CD4-positive, alpha-beta T cell treated with Interleukin-4 for 4 hours (primary cell): ENCODE measurements around the gene HSD17B2.
"Not testable (repeated sequence)": the region's sequence is repeated elsewhere in the genome, so short reads cannot be mapped to it uniquely, and the experiment has no call there.

Experiments
- DNase-seq: peaks from one replicate; pipeline ENCODE4 v3.0.0-alpha.2; 2020

The HSD17B2 gene, protein sequence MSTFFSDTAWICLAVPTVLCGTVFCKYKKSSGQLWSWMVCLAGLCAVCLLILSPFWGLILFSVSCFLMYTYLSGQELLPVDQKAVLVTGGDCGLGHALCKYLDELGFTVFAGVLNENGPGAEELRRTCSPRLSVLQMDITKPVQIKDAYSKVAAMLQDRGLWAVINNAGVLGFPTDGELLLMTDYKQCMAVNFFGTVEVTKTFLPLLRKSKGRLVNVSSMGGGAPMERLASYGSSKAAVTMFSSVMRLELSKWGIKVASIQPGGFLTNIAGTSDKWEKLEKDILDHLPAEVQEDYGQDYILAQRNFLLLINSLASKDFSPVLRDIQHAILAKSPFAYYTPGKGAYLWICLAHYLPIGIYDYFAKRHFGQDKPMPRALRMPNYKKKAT

DNA sequence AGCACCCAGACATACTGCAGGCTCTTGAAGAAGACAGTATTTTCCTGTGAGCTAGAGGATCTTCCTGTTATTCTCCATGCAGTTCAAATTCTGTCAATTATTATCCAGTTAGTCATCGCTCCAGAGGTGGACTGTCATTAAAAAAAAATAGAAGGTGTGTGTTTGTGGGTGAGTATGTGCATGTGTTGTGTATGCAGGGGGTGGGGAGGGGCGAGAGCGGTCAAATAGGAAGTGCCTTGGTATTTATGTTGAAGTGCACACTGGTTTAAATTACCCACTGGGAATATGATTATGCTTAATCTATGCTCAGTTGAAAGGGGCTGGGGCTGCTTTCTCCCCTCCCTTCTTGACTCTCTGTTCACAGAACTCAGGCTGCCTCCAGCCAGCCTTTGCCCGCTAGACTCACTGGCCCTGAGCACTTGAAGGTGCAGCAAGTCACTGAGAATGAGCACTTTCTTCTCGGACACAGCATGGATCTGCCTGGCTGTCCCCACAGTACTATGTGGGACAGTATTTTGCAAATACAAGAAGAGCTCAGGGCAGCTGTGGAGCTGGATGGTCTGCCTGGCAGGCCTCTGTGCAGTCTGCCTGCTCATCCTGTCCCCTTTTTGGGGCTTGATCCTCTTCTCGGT is at the start of gene HSD17B2:
TSS of gene HSD17B2 (plus strand) at position 273 of the 632 bp plus-strand sequence. CDS start at position 445, 172 bp downstream.
- no peak for DNase-seq

DNA sequence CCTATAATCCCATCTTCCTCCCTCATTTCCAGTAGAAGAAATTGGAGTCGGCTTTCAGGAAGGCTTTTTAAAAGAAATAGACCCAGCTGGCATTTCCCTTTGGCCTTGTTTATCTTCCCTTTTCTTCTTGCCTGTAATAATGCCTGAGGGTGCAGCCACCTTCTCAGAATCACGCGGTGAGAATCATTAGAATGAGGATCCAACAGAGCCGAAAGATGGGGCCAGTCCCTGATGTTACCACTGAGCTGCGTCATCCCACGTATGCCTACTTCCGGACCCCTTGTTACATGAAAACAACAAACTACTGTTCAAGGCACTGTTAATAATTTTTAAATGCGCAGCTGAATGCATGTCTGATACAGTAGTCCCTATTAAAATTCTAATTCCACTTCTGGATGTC is 47.9 kb upstream of the HSD17B2 start:
- no peak for DNase-seq

DNA sequence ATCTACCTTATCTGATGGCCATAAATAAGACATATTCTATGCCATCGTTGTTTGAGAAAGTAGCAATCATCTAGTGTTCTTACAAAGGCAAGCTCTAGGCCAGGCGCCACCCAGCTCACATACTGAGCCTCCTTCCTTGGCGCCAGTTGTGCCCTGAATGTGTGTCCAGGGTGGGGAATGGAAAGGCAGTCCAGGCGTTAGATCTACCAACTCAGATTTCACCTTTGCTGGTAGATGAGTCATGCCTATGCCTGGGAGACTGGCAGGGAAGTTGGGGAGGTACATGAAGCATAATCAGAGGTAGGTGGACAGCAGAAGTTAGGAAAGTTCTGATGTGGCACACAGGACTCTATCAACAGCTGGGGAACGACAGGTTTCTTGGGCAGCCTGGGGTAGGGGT is 47.3 kb upstream of the HSD17B2 start:
- no peak for DNase-seq

DNA sequence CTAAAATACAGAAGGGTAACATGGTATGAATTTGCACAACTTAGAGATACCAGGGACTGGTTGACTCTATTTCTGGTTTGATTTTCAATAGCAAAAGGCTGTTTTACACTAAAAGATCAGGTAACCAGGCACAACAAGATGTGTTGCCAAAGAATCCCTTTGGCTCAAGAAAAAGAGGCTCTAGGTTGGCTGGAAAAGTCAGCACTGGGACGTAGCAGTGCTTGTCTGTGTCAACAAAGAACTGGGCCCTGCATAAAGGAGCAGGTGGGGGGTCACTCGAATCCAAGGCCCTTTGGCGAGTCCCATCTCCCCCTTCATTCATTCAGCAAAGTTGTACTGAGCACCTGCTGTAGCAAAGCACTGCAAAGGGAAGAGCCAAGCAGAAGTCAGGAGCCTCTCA is 42.2 kb upstream of the HSD17B2 start:
- no peak for DNase-seq

DNA sequence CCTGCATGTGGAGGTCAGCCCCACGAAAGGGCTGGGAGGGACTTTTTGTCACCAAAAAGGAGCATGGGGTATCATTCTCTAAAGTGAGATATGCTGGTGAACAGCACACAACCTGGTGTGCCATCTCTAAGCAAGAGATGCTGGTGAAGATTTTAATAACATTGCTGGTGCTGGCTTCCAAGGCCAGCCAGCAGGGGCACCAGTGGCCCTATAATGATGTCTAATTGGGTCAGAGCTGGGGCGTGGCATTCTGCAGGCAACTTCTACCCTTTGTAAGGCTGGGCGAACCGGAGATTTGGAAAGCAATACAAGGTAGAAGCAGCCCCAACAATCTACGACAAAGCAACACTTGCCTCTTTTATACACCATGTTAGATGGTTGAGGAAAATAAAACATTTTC is 40.6 kb upstream of the HSD17B2 start:
- DNase-seq = no peak

DNA sequence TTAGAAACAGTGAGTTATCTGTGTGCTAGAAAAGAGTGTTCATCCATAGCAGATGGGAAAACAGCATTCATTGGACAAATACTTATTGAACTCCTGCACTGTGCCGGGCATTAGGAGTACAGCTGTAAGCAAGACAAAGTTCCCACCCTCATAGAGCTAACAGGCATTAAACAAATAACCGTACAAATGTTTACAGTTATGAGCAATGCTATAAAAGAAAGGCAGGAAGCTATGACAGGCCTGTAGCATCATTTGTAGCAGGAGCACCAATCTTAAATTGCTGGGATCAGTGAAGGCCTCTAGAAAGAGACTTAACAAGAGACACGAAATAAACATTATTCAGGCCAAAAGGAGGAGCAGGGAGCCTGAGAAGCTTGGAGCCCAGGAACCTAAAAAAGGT is 39.4 kb upstream of the HSD17B2 start:
- no peak for DNase-seq

DNA sequence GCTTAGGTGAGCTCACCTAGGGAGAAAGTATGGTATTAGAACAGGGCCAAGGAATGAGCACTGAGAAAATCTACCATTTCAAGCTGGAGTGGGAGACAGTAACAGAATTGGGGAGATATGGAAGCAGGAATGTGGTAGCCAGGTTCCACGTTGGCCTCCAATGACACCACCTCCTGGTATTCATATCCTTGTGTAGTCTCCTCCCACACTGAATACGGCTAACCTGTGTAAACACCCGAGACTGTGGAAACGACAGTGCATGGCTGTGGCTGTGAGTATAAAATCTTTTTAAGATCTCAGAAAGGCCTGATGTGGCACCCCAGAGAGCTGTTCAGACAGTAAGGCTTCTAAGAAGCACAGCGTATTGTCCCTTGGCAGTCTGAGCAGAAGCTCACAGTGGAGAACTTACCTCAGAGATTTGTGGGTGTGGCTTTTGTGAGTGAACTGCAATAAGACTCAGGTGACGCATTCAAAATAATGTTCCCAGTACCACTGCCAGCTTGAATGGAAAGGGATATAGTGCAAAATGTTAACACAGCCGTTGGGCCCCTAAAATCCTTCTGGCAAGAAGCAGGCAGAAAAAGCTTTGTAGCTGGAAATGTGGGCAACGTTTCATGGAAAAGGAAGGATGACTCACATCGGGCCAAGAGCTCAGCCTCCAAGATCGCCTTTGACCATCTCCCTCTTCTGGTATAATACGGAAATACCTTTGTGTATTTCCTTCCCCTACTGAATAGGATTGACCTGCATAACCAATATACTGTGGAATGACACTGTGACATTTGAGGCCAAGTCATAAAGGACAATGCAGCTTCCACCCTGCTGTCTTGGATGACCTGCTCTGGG is 38.2 kb upstream of the HSD17B2 start:
- DNase-seq = no peak

DNA sequence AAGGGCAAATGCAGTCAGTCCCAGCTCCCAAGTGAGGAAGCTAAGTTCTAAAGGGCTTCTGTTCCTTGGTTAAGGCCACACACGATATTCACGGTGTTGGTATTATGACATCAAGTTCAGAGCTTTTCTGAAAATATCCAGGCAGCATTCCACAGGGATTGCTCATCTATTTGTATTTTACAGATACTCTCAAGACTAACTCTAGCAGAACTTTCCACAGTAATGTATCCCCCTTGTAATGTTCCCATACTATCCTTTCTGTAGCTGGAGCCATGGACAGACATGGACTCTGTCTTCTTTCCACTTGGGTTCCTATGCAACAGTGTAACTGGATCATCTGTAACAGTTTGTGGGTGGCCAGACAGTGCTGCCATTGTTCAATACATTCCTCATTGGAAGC is 37.3 kb upstream of the HSD17B2 start:
- no peak for DNase-seq

DNA sequence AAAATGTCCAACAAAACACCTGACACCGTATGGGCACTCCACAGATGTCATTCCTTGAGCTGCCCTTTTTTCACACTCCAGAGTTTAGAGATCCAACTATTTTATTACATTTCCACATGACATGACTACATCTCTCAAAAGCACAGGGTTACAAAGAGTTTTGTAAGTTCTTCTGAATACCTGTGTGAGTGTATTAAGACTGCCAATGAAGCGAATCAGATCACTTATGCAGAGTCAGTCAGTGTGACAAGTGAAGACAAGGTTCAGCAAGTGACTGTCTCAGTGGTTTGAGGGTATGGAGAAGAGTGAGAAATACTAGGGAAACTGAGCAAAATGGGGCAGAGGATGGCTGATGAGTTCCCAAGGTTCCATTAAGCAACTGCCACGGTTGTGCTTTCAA is 32.2 kb upstream of the HSD17B2 start:
- DNase-seq = no peak

DNA sequence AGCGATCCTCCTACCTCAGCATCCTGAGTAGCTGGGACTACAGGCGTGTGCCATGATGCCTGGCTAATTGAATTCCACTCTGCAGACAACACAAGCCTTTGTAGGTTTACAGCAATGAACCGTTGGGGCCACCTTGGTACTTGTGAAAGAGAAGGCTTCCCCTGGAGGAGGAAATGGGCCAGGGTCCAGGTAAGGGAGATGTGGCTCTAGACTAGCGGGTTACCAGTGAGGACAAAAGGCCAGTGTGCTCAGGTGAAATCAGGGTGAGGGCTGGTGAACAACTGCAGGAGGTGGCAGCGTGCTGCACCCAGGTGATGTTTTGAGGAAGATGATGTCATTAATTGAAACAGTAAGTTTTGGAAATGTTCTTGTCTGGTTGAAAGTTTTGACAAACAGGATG is 30.5 kb upstream of the HSD17B2 start:
- no peak for DNase-seq

DNA sequence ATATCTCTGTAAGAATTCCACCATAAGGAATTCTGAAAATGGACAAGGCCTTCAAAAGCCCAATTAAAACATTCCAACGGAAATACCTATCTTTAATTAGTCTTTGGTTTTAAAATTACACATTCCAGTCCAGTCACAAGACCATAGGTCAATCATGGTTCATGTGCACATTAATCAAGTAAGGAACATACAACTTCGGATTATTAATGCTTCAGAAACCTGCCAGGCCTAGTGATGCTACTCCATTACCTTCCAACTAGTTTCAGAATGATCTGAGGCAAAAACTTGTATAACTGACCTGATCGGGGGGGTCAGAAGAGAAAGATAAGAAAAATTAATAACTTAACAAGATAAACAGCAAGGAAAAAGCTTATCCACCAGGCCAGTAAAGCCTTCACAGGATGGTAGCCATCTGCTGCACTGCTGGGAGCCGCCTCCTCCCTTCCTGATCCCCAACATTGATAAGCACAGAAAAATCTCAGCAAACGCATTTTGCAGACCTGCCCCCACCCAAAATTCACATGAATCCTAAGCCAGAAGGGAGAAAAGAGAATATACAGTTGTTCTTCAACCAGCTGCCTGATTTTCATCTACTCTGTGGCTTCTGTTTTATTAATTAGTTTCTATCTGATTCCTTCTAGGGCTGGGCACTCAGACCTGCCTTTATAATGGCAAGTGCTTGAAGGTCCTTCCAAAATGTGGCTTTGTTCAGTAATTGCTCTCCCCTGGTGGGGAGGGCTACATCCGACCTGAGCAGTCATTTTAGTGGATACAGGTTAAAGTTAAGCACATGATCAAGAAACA is 29.8 kb upstream of the HSD17B2 start:
- DNase-seq = no peak

DNA sequence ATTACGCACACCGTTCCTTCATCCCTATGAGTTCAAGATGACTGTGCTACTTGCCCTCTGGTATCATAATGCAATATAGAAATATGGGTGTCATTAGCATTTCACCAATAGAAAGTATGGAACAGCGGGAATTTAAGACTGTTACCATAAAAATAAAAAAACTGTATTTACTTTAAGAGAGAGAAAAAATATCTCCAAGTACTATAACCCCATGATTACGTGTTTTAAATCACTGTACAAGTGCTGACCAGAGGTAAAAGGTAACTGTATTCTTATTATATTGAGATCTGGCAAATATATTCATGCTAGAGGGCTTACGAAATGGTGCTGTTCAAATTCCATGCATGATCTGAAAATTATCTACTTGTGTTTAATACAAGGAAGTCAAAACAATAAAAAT is 29.0 kb upstream of the HSD17B2 start:
- DNase-seq = no peak

DNA sequence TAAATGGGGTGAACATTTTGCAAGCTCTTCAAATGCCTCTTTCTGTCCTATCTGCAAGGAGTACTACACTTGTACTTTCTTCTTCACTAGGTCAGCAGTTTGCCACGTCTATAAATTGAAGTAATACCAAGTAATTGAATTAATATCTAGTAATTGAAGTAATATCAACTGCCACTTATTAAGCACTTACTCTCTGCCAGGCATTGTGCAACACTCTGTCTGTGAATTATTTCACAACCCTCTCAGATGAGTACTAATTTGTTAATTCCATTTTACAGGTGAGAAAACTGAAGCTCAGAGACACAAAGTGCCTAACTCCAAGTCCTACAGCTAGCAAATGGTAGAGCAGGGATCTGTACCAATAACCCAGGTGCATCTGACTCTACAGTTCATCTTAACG is 27.9 kb upstream of the HSD17B2 start:
- no peak for DNase-seq

DNA sequence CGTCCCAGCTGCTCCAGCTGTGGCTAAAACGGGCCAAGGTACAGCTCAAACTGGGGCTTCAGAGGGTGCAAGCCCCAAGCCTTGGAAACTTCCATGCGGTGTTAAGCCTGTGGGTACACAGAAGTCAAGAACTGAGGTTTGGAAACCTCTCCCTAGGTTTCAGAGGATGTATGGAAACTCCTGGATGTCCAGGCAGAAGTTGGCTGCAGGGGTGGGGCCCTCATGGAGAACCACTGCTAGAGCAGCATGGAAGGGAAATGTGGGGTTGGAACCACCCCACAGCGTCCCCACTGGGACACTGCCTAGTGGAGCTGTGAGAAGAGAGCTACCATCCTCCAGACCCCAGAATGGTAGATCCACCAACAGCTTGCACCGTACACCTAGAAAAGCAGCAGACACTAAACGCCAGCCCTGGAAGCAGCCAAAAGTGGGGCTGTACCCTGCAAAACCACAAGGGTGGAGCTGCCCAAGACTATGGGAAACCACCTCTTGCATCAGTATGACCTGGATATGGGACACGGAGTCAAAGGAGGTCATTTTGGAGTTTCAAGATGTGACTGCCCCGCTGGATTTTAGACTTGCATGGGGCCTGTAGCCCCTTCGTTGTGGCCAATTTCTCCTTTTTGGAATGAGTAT is 26.0 kb upstream of the HSD17B2 start:
- DNase-seq = no peak

DNA sequence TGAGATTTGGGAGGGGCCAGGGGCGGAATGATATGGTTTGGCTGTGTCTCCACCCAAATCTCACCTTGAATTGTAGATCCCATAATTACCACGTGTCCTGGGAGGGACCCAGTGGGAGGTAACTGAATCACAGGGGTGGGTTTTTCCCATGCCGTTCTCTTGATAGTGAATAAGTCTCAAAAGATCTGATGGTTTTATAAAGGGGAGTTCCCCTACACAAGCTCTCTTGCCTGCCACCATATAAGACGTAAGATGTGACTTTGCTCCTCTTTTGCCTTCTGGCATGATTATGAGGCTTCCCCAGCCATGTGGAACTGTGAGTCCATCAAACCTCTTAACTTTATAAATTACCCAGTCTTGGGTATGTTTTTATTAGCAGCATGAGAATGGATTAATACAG is 25.3 kb upstream of the HSD17B2 start:
- DNase-seq = not testable (repeated sequence)

DNA sequence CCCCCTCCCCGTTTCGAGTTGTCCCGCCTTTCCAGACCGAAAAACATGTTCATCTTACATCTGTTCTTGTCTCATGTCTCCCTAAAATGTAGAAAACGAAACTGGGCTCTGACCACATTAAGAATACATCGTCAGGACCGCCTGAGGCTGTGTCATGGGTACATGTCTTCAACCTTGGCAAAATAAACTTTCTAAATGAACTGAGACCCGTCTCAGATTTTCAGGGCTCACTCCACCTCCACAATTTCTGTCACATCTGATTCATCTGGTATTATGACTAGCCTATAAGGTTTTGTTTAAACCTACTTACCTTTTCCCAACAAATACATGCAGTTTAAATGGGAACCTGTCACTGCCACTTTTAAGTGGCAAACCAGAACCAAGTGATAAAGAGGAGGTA is 24.4 kb upstream of the HSD17B2 start:
- no peak for DNase-seq

DNA sequence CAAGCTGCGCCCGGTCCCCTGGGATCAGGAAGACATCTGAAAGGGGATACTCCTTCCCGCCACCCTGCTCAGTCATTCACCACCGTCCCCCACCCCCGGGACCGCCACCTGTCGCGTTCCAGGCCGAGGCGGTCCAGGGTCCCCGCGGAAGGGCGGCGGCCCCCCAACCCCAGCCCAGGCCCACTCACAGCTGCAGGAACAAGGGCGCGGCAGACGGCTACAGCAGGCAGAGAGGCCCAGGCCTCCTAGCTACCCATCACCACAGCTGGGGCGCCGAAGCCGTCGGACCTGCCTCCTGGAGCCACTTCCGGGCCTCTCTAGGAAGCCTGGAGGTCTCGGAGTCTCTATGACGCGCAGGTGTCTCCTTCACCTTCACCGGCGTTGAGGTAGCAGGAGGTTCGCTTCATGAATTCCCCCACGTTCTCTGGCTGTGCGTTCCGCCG is 23.8 kb upstream of the HSD17B2 start, which contains the start of gene SDR42E1:
TSS of gene SDR42E1 (minus strand) at position 272 of the 443 bp plus-strand sequence. CDS start 10,612 bp downstream, outside the sequence.
- peak; percentile 68 for DNase-seq

DNA sequence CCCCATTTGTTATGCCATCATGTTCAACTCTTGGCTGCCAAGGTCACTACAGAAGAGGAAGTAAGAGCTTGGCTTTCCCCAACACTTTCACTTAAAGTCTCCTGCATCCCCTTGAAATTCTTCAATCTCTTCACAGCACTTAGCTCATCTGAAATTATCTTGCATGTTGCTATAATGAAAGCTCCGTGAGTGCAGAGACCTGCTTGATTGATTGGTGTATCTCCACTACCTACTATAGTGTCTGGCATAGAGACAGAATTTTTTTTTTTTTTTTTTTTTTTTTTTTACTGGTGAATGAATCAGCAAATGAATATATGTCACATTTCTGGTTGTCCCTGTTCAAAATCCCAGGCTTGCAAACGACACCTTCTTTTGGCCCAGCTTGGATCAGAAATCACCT is 21.9 kb upstream of the HSD17B2 start:
- DNase-seq = no peak

DNA sequence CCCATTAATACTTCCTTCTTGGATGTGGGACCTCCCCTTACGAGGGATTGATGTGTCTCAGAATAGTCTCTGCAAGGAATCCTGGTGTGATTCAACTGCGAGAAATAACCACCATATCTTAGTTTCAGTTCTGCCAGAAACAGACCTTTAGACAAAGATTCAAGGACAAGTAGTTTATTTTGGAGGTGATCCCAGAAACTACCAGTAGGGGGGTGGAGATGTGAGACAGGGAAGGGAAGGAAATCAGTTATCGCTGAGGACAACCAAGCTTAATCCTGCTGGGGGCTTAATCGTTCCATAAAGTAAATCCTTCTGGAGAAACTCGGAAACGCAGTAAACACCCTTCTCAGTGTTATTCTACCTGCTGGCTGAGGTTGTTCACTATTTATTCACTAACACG is 18.8 kb upstream of the HSD17B2 start:
- no peak for DNase-seq

DNA sequence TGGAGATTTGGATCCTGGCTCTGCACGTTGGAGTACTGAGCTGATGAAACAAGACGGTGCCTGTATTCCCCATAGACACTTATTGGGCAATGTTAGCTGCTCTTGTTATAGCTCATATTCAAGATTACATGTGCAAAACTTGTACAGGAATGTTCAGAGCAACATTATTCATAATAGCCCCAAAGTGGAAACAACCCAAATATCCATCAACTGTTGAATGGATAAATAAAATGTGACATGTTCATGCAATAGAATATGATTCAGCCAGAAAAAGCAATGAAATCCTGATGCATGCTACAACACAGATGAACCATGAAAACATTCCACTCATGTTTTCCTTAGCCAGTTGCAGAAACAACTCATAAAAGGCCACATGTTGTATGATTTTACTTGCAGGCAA is 18.1 kb upstream of the HSD17B2 start:
- no peak for DNase-seq

DNA sequence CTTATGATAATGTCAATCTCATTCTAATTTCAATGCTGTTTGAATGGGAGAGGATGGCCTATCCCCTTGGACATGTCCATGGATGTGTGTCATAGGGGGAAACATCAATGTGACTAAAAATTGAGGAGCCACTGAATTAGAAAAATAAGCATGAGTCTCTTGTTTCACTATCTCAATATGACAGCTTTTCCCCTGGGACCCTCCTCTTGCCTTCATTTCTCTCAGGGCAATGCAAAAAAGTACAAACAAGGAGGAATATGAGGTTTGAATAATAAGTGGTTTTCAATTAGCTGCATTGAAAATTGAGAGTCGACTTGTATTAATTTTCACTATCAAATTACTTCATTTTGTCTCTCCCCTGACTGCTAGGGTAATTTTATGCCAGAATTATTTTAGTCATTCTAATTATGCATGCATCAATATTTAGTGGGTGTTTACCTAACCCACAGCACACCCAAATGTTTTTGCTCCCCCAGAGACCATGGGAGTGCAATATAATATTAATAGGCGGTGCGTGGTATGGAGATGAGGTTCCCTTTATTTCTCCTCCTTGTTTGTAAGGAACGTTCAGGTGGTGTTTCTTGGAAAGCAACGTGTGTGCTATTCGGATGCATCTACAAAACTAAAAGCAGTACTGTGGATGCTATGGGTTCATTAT is 17.0 kb upstream of the HSD17B2 start:
- DNase-seq = no peak

DNA sequence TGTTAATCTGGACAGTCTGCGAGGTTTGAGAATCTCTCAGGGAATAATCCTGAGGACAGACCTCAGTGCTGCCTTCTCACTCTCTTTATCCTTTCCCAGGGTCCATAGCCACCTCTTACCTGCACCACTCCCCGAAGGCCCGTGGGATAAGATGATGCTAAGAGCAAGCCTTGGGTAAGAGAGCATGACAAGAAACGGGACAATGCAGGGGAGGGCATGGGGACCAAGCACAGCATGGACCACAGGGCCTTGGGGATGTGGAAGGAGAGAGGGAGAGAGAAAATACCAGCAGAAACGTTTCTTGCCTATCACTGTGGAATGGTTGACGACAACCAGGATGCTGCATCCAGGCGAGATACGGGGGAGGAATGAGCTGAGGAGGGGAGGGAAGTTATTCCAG is 15.5 kb upstream of the HSD17B2 start:
- DNase-seq = no peak
